Gastrocnemius medialis (tissue), 4 donors: ENCODE data around the gene PTPRR. TPM values are rescaled to one million over a fixed set of nuclear protein-coding genes. Genes with fewer than 3 reads are reported as not detected.
A peak's percentile ranks its signal among the peaks of the same experiment; 100 is the strongest.

Experiments used
- ATAC-seq, 2 donors: fragments of 150-250 bp; one replicate each; pipeline ENCODE4 v1.9.1; 2016
- DNase-seq, 2 donors: peaks; one replicate each; pipeline ENCODE4 v3.0.0-alpha.2; 2019
- H3K27ac ChIP-seq, 4 donors: fragments of 200-600 bp; sonication (generic); 1 replicate in 1 of 4; 2 replicates in 3 of 4; pipeline ENCODE4 v1.5.1; 2016 to 2018; ENCODE audit warnings: mild to moderate bottlenecking in 2 of 4, moderate library complexity in 1 of 4
- H3K27me3 ChIP-seq, 3 donors: fragments of 200-600 bp; sonication (generic) in 2 of 3; 1 replicate in 1 of 3; 2 replicates in 2 of 3; pipeline versions ENCODE4 v1.5.1 to v1.6.0; 2016 to 2019; ENCODE audit warnings: mild to moderate bottlenecking in 1 of 3, moderate library complexity in 1 of 3
- H3K36me3 ChIP-seq, 2 donors: fragments of 200-600 bp; sonication (generic) in 1 of 2; one replicate each; pipeline ENCODE4 v1.5.1; 2017 to 2018
- H3K4me1 ChIP-seq, 2 donors: fragments of 200-600 bp; sonication (generic) in 1 of 2; one replicate each; pipeline ENCODE4 v1.5.1; 2016 to 2017; ENCODE audit warnings: mild to moderate bottlenecking in 2 of 2
- H3K4me3 ChIP-seq, 4 donors: fragments of 200-600 bp; sonication (generic) in 3 of 4; 1 replicate in 1 of 4; 2 replicates in 3 of 4; pipeline ENCODE4 v1.5.1; 2016 to 2019; ENCODE audit warnings: mild to moderate bottlenecking in 2 of 4
- H3K9me3 ChIP-seq, 3 donors: fragments of 200-600 bp; sonication (generic) in 2 of 3; 1 replicate in 1 of 3; 2 replicates in 2 of 3; pipeline ENCODE4 v1.5.1; 2016 to 2019
- CTCF ChIP-seq, 5 experiments: fragments of 450-650 bp in 3 of 5; fragments of 200-600 bp in 2 of 5; sonication (generic) in 2 of 5; IDR thresholded peaks in 4 of 5; conservative IDR thresholded peaks in 1 of 5; 1 replicate in 4 of 5; 2 replicates in 1 of 5; pipeline ENCODE4 v1.5.1; 2016 to 2019; ENCODE audit warnings: antibody characterized with exemption in 5 of 5, mild to moderate bottlenecking in 3 of 5, moderate library complexity in 3 of 5
- POLR2A ChIP-seq, 2 donors: fragments of 450-650 bp; IDR thresholded peaks; one replicate each; pipeline ENCODE4 v1.6.1; 2017; ENCODE audit warnings: antibody characterized with exemption in 2 of 2, mild to moderate bottlenecking in 2 of 2, moderate library complexity in 2 of 2
- in situ Hi-C, 4 donors: fragments of 200-750 bp; cut with MboI; loops; one replicate each; pipeline versions ENCODE4 v1.15.0 to v1.8.0; 2017; ENCODE audit warnings: low sequenced_read_pairs in 4 of 4
- intact Hi-C: fragments of 100-400 bp; cut with DNase I; formaldehyde crosslinking; loops from one replicate; pipeline ENCODE4 v1.15.1; 2023; ENCODE audit warnings: low total_unique reads
- total RNA-seq, 4 donors: library from RNA; depleted of rRNA; stranded (reverse); fragments of >200 nt; gene quantifications; one replicate each; pipeline versions ENCODE4 v1.1.0 to v1.2.3, GENCODE V29; 2016

PTPRR gene
- total RNA-seq, 4 donors from 2014 or later: 0.18 to 0.20 TPM; not detected in 2

- H3K36me3 ChIP-seq: no peaks in the 10 kb centered on the region
- intact Hi-C loops (no loop called here), in situ Hi-C loops (loop anchor here in 1 of 4 donors (10.0 kb wide), 1 partner anchor 127 kb away; no protein-coding TSS in a partner anchor)
- H3K9me3 ChIP-seq: no peaks in the 10 kb centered on the region
- ATAC-seq (no peak), DNase-seq (no peak)
- H3K4me1 ChIP-seq: no peaks in the 10 kb centered on the region
- H3K27me3 ChIP-seq: no peaks in the 10 kb centered on the region
- TF ChIP-seq CTCF (IDR thresholded peaks at IDR 0.05 in 4 of 5, conservative IDR thresholded peaks at IDR 0.05 in 1 of 5) (no peak), POLR2A (IDR thresholded peaks at IDR 0.05) (no peak)
- no peak overlapping the region for H3K27ac ChIP-seq
- H3K4me3 ChIP-seq: no peak overlapping the region
Measured at GRCh38 chr12:70711831-70712230, 208.7 kb downstream of the PTPRR start.

- DNase-seq (no peak), ATAC-seq (no peak)
- in situ Hi-C loops (no loop called here), intact Hi-C loops (no loop called here)
- Histone ChIP-seq H3K36me3 (no peaks in the 10 kb centered on the region), H3K4me1 (no peaks in the 10 kb centered on the region), H3K27me3 (no peaks in the 10 kb centered on the region), H3K9me3 (no peaks in the 10 kb centered on the region), H3K27ac (no peak overlapping the region), H3K4me3 (no peak overlapping the region)
- TF ChIP-seq CTCF (IDR thresholded peaks at IDR 0.05 in 4 of 5, conservative IDR thresholded peaks at IDR 0.05 in 1 of 5) (no peak), POLR2A (IDR thresholded peaks at IDR 0.05) (no peak)
Measured at GRCh38 chr12:70709022-70709421, 211.5 kb downstream of the PTPRR start.

DNA sequence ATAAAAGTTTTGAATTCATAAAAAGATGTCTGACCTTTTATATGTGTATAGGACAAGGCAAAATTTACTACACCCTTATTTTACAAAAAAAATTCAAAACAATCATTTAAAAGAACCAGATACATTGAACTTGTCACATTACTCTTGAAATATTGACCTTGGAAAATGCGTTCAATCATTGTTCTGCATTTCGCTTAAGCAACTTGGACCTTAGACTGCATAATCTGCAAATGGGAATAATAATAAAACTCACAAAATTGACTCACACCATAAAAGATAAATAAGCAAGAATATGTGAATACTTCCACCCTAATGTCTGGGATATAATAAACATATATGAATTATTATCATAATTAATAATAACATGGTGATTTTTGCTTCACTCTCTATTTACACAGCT, 213.9 kb downstream of the PTPRR start:
- TF ChIP-seq CTCF (IDR thresholded peaks at IDR 0.05 in 4 of 5, conservative IDR thresholded peaks at IDR 0.05 in 1 of 5) (no peak), POLR2A (IDR thresholded peaks at IDR 0.05) (no peak)
- intact Hi-C loops (no loop called here), in situ Hi-C loops (no loop called here)
- H3K4me3 ChIP-seq: no peak overlapping the region
- no peak overlapping the region for H3K27ac ChIP-seq
- H3K36me3 ChIP-seq: no peaks in the 10 kb centered on the region
- no peaks in the 10 kb centered on the region for H3K27me3 ChIP-seq
- H3K9me3 ChIP-seq: no peaks in the 10 kb centered on the region
- ATAC-seq (no peak), DNase-seq (no peak)
- no peaks in the 10 kb centered on the region for H3K4me1 ChIP-seq

DNA sequence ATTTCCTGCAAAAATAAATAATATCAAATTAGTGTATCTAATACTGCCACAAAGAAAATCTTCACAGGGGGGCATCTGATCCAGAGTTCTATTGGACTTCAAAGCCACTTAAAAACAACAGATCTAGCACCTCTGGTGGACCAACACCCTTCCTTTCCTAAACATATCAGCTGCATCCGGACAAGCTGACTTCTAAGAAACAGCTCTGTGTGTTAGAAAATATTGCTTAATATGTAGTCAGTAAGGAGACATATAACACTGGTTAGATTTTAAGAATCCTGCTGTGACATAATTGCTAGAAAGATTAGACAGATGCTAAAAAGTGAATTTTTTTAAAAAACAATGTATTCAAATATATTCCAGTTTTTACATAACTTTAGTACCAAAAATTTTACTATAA, 222.2 kb downstream of the PTPRR start:
- Histone ChIP-seq H3K9me3 (no peaks in the 10 kb centered on the region), H3K27me3 (no peaks in the 10 kb centered on the region), H3K4me1 (no peaks in the 10 kb centered on the region), H3K27ac (no peak overlapping the region), H3K4me3 (no peak overlapping the region), H3K36me3 (no peaks in the 10 kb centered on the region)
- DNase-seq (no peak), ATAC-seq (peak; percentile 33 to 50)
- in situ Hi-C loops: no loop called here
- intact Hi-C loops: no loop called here
- TF ChIP-seq POLR2A (IDR thresholded peaks at IDR 0.05) (no peak), CTCF (IDR thresholded peaks at IDR 0.05 in 4 of 5, conservative IDR thresholded peaks at IDR 0.05 in 1 of 5) (no peak)

- ATAC-seq: no peak
- intact Hi-C loops: no loop called here
- in situ Hi-C loops: no loop called here
- Histone ChIP-seq H3K4me1 (no peaks in the 10 kb centered on the region), H3K27me3 (no peaks in the 10 kb centered on the region), H3K27ac (no peak overlapping the region), H3K36me3 (no peaks in the 10 kb centered on the region), H3K4me3 (no peak overlapping the region), H3K9me3 (no peaks in the 10 kb centered on the region)
- no peak for TF ChIP-seq POLR2A (IDR thresholded peaks at IDR 0.05)
- TF ChIP-seq CTCF (IDR thresholded peaks at IDR 0.05 in 4 of 5, conservative IDR thresholded peaks at IDR 0.05 in 1 of 5): no peak
- no peak for DNase-seq
Measured at GRCh38 chr12:70695361-70696023, 225.0 kb downstream of the PTPRR start.
